ENCODE data around the gene OR52N2. TPM values are rescaled to one million over a fixed set of nuclear protein-coding genes. Genes with fewer than 3 reads are reported as not detected.

OR52N2 gene
- not detected in 5 replicates for total RNA-seq (2022; extraction: Qiagen RNA extraction)

DNA sequence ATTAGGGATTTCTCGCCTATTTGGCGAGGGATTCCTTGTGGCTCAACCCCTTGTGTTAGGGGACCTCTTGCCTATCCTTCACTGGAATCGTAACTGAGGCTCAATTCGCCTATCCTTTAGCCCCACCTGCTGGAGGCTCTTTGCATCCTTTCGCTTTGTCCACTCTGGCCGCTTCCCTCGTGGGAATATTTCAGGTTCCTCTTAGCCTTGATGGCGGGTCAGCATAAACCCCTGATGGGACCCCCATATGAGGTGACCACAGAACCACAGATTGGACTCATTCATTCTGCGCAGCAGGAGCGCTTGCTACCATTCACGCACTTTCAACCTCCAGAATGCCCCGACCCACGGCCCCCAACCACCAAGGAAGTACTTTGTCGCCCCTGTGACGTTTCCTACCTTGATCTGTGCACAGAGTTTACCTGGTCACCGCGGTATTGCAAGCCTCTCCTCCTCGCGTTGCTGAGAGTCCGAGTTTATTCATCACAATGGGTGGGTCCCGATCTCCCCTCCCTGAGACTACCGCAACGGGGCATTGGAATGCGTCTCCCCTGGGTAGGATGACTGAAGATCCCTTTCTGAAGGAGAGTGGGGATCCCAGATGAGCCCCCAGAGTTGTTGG lies at the start of gene OR52N2:
Gene OR52N2, plus strand, starts transcription at position 425 of the 622 bp plus-strand sequence. CDS start 11,412 bp downstream, outside the sequence.

DNA sequence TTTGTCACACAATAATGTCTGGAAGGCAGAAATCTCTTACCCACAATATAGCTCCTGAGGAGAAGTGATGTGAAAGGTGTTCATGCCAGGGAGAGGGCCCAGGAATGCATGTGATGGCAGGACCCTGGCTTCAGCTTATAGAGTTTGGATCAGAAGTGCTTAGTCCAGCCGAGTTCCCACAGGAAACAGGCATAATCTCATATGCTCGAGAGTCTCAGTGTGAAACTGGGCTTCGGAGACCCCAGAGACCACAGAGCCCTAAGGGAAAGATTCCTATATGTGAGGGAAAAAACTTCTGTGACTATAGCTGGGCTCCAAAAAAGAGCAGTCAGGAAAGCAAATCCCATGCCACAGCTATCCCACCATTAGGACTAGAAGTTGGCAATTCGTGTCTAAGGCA lies 25.5 kb upstream of the OR52N2 start, which contains the start of gene OR52N5:
Gene OR52N5, minus strand, starts transcription at position 101 of the 400 bp plus-strand sequence. CDS start 4,721 bp downstream, outside the sequence.

DNA sequence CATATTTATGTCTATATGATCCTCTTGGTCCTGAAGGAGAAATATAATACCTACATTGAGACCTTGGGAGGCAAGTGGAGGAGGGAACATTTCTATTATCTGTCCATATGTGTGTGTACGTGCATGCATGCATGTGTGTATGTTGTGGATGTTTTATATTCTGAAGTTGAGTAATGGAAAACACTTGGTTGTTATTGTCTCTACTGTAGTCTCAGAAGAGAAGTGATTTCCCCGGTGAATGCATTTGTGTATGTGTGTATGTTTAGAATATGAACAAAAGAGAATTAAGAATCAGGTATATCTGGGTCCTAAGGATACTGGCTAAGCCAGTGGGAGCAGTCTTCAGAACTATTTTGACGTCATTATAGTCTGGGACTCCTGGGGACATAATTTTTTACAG lies 17.6 kb upstream of the OR52N2 start, which contains the start of gene OR52N1:
Gene OR52N1, minus strand, starts transcription at position 101 of the 400 bp plus-strand sequence. CDS start 2,449 bp downstream, outside the sequence.

DNA sequence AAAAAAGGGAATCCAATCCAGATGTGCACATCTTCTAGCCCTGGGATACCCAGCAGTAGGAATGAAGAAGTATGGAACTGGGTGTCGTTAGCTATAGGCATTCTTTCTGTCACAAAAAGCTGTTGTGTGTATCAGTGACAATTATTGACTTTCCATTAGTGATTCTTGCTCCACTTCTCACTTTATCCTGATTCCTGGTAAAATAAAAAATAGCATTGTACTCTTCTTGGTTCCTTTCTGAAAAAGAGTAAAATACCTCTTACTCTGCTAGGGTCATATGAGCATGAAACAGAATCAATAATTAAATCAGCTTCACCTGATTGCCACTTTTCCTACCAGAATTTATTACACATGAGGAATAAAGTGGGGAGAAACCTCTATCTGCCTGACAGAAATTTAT lies 33.1 kb downstream of the OR52N2 start, which contains the start of gene OR52E6:
Gene OR52E6, minus strand, starts transcription at position 101 of the 400 bp plus-strand sequence. Its CDS starts 0 bp downstream, at position 101.

DNA sequence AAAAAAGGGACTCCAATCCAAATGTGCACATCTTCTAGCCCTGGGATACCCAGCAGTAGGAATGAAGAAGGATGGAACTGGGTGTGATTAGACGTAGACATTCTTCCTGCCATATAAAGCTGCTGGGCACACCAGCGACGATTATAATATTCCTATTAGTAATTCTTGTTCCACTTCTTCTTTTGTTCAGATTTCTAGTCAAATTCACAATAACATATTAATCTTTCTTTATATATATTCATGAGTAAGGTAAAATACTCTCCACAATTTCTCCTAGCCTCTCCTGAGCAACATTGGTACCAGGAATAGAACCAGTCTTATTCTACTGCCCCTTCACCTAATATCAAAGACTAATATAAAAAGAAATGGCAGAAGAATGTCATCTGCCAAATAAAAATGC lies 48.9 kb downstream of the OR52N2 start, which contains the start of gene OR52E8:
Gene OR52E8, minus strand, starts transcription at position 101 of the 400 bp plus-strand sequence. Its CDS starts 0 bp downstream, at position 101.

Other genes starting within 250 kb of the OR52N2 start
- not detected in 5 replicates for gene OR52B6, start 228.0 kb upstream of the OR52N2 start, total RNA-seq (2022; extraction: Qiagen RNA extraction)
- 8.7 to 9.9 TPM (median 9.2 TPM) in 5 replicates for gene TRIM6, start 212.3 kb upstream of the OR52N2 start, total RNA-seq (2022; extraction: Qiagen RNA extraction)
- gene TRIM34, start 183.9 kb upstream of the OR52N2 start, total RNA-seq (2022; extraction: Qiagen RNA extraction), result 2.9 to 3.7 TPM (median 3.1 TPM) in 5 replicates
- 8.7 to 10.9 TPM (median 10.5 TPM) in 5 replicates for gene TRIM5, start 123.8 kb upstream of the OR52N2 start, total RNA-seq (2022; extraction: Qiagen RNA extraction)
- gene TRIM22, start 119.1 kb upstream of the OR52N2 start, total RNA-seq (2022; extraction: Qiagen RNA extraction), result 0.80 to 1.4 TPM (median 0.87 TPM) in 5 replicates
- gene OR56B1, start 72.5 kb upstream of the OR52N2 start, total RNA-seq (2022; extraction: Qiagen RNA extraction), result not detected in 5 replicates
- gene OR52N4, start 54.7 kb upstream of the OR52N2 start, total RNA-seq (2022; extraction: Qiagen RNA extraction), result not detected in 5 replicates
- not detected in 5 replicates for gene OR52N5, start 25.6 kb upstream of the OR52N2 start, total RNA-seq (2022; extraction: Qiagen RNA extraction)
- not detected in 5 replicates for gene OR52N1, start 17.7 kb upstream of the OR52N2 start, total RNA-seq (2022; extraction: Qiagen RNA extraction)
- not detected in 5 replicates for gene OR52E6, start 33.0 kb downstream of the OR52N2 start, total RNA-seq (2022; extraction: Qiagen RNA extraction)
- not detected in 5 replicates for gene OR52E8, start 48.8 kb downstream of the OR52N2 start, total RNA-seq (2022; extraction: Qiagen RNA extraction)
- gene OR52E4, start 71.7 kb downstream of the OR52N2 start, total RNA-seq (2022; extraction: Qiagen RNA extraction), result not detected in 5 replicates
- gene OR52E5, start 84.3 kb downstream of the OR52N2 start, total RNA-seq (2022; extraction: Qiagen RNA extraction), result not detected in 5 replicates
- not detected in 5 replicates for gene OR56A3, start 133.3 kb downstream of the OR52N2 start, total RNA-seq (2022; extraction: Qiagen RNA extraction)
- gene OR56A5, start 159.6 kb downstream of the OR52N2 start, total RNA-seq (2022; extraction: Qiagen RNA extraction), result not detected in 5 replicates
- not detected in 5 replicates for gene OR52L1, start 178.1 kb downstream of the OR52N2 start, total RNA-seq (2022; extraction: Qiagen RNA extraction)
- gene OR56A4, start 198.0 kb downstream of the OR52N2 start, total RNA-seq (2022; extraction: Qiagen RNA extraction), result not detected in 5 replicates
- gene OR56A1, start 221.8 kb downstream of the OR52N2 start, total RNA-seq (2022; extraction: Qiagen RNA extraction), result not detected in 5 replicates

Measured in A549 treated with Mapracorat at 1 μM for 4 hours (cell line).